Breast epithelium (tissue), 4 donors: ENCODE measurements around the gene ACVR1B. TPM values are rescaled to one million over a fixed set of nuclear protein-coding genes. Genes with fewer than 3 reads are reported as not detected.

ENCODE experiments used
- DNase-seq, 2 donors: peaks; one replicate each; pipeline ENCODE4 v3.0.0-alpha.2; 2019; ENCODE audit warnings: low spot score in 2 of 2
- H3K27ac ChIP-seq, 2 donors: fragments of 200-600 bp; sonication (generic) in 1 of 2; one replicate each; pipeline ENCODE4 v1.5.1; 2016 to 2019; ENCODE audit warnings: mild to moderate bottlenecking in 1 of 2
- H3K27me3 ChIP-seq, 2 donors: fragments of 200-600 bp; sonication (generic) in 1 of 2; one replicate each; pipeline versions ENCODE4 v1.5.1 to v1.6.0; 2017 to 2019; ENCODE audit warnings: control low read depth in 1 of 2, mild to moderate bottlenecking in 1 of 2
- H3K36me3 ChIP-seq: fragments of 200-600 bp; one replicate; pipeline ENCODE4 v1.5.1; 2019
- H3K4me1 ChIP-seq, 2 donors: fragments of 200-600 bp; sonication (generic); one replicate each; pipeline ENCODE4 v1.5.1; 2016 to 2019; ENCODE audit warnings: control low read depth in 1 of 2
- H3K4me3 ChIP-seq, 3 donors: fragments of 200-600 bp; sonication (generic); 1 replicate in 2 of 3; 2 replicates in 1 of 3; pipeline ENCODE4 v1.5.1; 2016 to 2019; ENCODE audit warnings: mild to moderate bottlenecking in 3 of 3, moderate library complexity in 2 of 3
- H3K9me3 ChIP-seq, 2 donors: fragments of 200-600 bp; sonication (generic) in 1 of 2; one replicate each; pipeline ENCODE4 v1.5.1; 2016 to 2019; ENCODE audit warnings: control low read depth in 1 of 2
- POLR2A ChIP-seq: fragments of 450-650 bp; IDR thresholded peaks from one replicate; pipeline ENCODE4 v1.6.1; 2016; ENCODE audit warnings: antibody characterized with exemption, mild to moderate bottlenecking, moderate library complexity
- POLR2AphosphoS5 ChIP-seq, 3 donors: sonication (generic); formaldehyde crosslinking; IDR thresholded peaks; one replicate each; pipeline ENCODE4 v1.6.1; 2017; ENCODE audit warnings: antibody characterized with exemption in 3 of 3
- intact Hi-C: fragments of 100-400 bp; cut with DNase I; formaldehyde crosslinking; loops from one replicate; pipeline ENCODE4 v1.15.1; 2023; ENCODE audit warnings: low total_unique reads
- total RNA-seq, 3 donors: library from RNA; depleted of rRNA; stranded (reverse); fragments of >200 nt; gene quantifications; one replicate each; pipeline ENCODE4 v1.1.0, GENCODE V29; 2016
- TF ChIP-seq, protein P1 (sequence below), 3 donors: fragments of 450-650 bp; IDR thresholded peaks; one replicate each; pipeline ENCODE4 v1.5.1; 2016 to 2017; ENCODE audit warnings: antibody characterized with exemption in 3 of 3, mild to moderate bottlenecking in 3 of 3, moderate library complexity in 3 of 3

The ACVR1B gene
- total RNA-seq, 3 donors from 2014 or later = 12.3 to 26.3 (median 23.6) TPM

DNA sequence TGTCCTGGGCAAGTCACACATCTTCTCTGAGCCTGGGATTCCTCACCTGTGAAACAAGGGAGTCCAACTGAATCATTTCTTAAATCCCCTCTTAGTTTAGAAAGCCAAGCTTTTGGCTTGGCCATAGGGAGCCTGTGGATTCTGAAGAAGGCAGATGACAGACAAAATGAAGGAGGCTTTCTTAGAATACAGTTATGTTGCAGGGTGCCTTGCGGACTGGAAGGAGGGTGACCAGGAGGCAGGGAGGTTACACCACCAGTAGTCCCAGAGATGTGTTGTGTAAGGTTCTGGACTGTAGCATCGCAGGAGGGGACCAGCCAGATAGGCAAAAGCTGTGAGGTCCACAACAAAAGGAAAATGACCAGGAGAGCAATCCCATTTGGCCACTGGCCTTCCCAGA lies 8.2 kb upstream of the ACVR1B start:
- TF ChIP-seq, protein P1, sequence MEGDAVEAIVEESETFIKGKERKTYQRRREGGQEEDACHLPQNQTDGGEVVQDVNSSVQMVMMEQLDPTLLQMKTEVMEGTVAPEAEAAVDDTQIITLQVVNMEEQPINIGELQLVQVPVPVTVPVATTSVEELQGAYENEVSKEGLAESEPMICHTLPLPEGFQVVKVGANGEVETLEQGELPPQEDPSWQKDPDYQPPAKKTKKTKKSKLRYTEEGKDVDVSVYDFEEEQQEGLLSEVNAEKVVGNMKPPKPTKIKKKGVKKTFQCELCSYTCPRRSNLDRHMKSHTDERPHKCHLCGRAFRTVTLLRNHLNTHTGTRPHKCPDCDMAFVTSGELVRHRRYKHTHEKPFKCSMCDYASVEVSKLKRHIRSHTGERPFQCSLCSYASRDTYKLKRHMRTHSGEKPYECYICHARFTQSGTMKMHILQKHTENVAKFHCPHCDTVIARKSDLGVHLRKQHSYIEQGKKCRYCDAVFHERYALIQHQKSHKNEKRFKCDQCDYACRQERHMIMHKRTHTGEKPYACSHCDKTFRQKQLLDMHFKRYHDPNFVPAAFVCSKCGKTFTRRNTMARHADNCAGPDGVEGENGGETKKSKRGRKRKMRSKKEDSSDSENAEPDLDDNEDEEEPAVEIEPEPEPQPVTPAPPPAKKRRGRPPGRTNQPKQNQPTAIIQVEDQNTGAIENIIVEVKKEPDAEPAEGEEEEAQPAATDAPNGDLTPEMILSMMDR (IDR thresholded peaks at IDR 0.05) = no peak
- TF ChIP-seq POLR2A (no peak), POLR2AphosphoS5 (IDR thresholded peaks at IDR 0.05) (no peak)
- DNase-seq = no peak
- no peaks in the 10 kb centered on the region for H3K27me3 ChIP-seq
- H3K27ac ChIP-seq = no peak overlapping the region
- intact Hi-C loops = no loop called here
- H3K9me3 ChIP-seq = peaks cover 3 to 9% of the 10 kb centered on the region in 2 donors
- H3K4me3 ChIP-seq = no peak overlapping the region
- H3K4me1 ChIP-seq = no peaks in the 10 kb centered on the region
- H3K36me3 ChIP-seq = no peaks in the 10 kb centered on the region

DNA sequence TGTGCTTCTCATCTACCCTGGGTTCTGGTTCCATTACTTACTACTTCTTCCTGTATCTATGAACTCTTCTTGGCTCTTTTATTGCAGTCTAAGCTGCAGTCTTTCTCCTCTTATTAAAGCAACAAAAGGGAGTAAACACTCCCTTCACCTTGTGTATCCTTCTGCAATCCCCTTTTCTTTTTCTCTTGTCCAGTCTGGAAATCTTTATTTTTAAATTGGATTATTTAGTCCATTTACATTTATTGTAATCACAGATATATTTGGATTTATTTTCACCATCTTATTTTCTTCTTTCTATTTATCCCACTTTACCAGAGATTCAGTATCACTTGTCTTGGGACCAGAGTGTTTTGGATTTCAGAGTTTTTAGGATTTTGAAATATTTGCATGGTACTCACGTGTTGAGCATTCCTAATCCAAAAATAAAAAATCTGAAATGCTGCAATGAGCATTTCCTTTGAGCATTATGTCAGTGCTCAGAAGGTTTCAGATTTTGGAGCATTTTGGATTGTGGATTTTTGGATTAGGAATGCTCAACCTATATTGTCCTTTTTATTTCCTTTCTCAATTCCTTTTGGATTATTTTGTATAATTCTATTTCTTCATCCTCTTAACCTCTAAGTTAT lies 6.8 kb upstream of the ACVR1B start:
- Histone ChIP-seq H3K4me3 (no peak overlapping the region), H3K9me3 (peaks cover 3 to 9% of the 10 kb centered on the region in 2 donors), H3K27ac (no peak overlapping the region), H3K27me3 (no peaks in the 10 kb centered on the region), H3K4me1 (no peaks in the 10 kb centered on the region), H3K36me3 (no peaks in the 10 kb centered on the region)
- intact Hi-C loops = no loop called here
- no peak for DNase-seq
- TF ChIP-seq POLR2A = no peak
- TF ChIP-seq, protein P1 (IDR thresholded peaks at IDR 0.05) = no peak
- TF ChIP-seq POLR2AphosphoS5 (IDR thresholded peaks at IDR 0.05) = no peak

DNA sequence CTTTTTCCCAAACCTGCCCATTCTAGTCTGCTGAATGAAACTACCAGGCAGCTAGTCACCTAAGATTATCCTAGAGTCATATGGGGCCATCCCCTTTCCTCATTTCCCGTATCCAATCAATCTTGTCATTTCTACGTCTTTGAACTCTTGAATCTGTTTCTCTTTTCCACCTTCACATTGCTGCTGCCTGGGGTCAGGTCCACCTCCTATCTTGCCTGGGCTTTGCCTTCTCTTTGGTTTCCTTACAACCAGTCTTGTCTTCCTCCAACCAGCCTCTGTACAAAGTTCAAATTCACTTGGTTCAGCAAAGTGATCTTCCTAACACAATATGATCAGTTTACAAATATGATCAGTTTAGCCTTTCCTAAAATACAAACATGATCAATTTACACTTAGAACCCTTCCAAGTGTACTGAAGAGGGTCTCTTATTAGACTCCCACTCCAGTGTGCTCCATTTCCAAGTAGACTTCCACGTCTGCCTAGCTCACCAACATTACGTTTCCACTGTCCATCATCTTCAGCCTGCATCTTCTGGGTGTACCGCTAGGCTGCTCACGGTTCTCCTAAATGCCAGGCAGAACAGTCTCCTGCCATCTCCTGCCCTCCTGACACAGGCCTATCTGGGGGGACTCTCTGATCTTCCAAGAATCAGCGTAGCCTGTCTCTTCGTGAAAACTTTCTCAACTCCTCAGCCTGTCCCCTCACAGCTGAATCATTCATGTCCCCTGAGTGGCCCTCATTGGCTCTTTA lies 4.1 kb upstream of the ACVR1B start:
- no peak for DNase-seq
- TF ChIP-seq POLR2A (no peak), POLR2AphosphoS5 (IDR thresholded peaks at IDR 0.05) (no peak)
- TF ChIP-seq, protein P1 (IDR thresholded peaks at IDR 0.05) = no peak

DNA sequence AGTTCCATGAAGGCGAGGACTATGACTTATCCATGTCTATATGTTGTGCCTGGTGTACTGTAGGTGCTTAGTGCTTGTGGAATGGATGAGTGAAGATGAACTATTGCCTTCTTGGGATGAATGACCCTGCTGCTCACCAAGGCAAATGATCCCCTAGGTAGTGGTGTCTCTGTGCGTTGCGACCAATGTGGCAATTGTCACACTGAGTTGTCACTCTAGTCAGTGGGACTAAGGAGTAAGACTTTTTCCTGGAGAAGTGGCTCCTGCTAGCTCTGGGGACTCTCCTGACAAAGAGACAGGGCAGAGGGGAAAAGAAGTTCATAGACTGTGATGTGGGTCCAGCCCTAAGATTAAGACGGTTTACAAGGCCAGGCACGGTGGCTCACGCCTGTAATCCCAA lies 3.4 kb upstream of the ACVR1B start:
- Histone ChIP-seq H3K27ac (no peak overlapping the region), H3K4me1 (no peaks in the 10 kb centered on the region), H3K9me3 (peaks cover 3 to 9% of the 10 kb centered on the region in 2 donors), H3K4me3 (no peak overlapping the region), H3K27me3 (no peaks in the 10 kb centered on the region), H3K36me3 (no peaks in the 10 kb centered on the region)
- TF ChIP-seq, protein P1 (IDR thresholded peaks at IDR 0.05) = no peak
- TF ChIP-seq POLR2A = no peak
- no peak for TF ChIP-seq POLR2AphosphoS5 (IDR thresholded peaks at IDR 0.05)
- DNase-seq = no peak
- intact Hi-C loops = no loop called here

More for the DNA sequence above, 4.1 kb upstream of the ACVR1B start:
- Histone ChIP-seq H3K27ac (no peak overlapping the region), H3K4me3 (no peak overlapping the region), H3K36me3 (no peaks in the 10 kb centered on the region), H3K9me3 (peaks cover 3 to 9% of the 10 kb centered on the region in 2 donors), H3K4me1 (no peaks in the 10 kb centered on the region), H3K27me3 (no peaks in the 10 kb centered on the region)
- intact Hi-C loops = no loop called here

DNA sequence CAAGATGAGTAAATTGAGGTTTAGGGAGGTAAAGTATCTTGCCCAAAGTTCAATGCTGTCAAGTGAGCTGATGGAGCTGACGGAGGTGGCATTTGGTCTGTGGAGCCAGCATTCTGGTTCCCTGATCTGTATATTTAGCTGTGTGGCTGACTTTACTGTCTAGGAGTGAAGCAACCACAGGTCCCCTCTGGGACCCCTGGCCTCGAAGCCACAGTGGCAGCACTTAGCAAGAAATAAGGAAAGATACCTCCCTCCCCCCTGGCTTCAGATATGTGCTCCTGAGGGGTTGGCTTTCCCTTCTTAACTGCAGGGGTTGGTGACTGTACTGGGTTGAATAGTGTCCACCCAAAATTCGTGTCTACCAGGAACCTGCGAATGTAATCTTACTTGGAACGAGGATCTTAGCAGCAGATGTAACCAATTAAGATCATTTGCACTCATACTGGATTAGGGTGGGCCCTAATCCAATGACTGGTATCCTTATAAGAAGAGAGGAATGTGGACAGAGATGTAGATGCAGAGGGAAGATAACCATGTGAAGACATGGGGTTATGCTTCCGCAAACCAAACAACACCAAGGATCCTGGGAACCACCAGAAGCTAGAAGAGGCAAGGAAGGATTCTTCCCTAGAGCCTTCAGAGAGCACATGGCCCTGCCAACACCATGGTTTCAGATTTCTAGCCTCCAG lies 2.0 kb upstream of the ACVR1B start:
- no peak for DNase-seq
- H3K36me3 ChIP-seq = no peaks in the 10 kb centered on the region
- H3K27me3 ChIP-seq = no peaks in the 10 kb centered on the region
- H3K27ac ChIP-seq = no peak overlapping the region
- TF ChIP-seq, protein P1 (IDR thresholded peaks at IDR 0.05) = no peak
- TF ChIP-seq POLR2AphosphoS5 (IDR thresholded peaks at IDR 0.05) = no peak
- no peak overlapping the region for H3K4me3 ChIP-seq
- intact Hi-C loops = no loop called here
- peaks cover 0 to 10% of the 10 kb centered on the region in 2 donors for H3K4me1 ChIP-seq
- H3K9me3 ChIP-seq = peaks cover 3 to 6% of the 10 kb centered on the region in 2 donors
